GM18870 (cell line): ENCODE results near the gene CCSER2.
"Not testable (repeated sequence)": the region's sequence is repeated elsewhere in the genome, so short reads cannot be mapped to it uniquely, and the experiment has no call there.

Source experiments
- ATAC-seq: cut with Tn5 transposase; IDR thresholded peaks from one replicate; pipeline ENCODE4 v1.9.1; 2021; ENCODE audit warnings: moderate library complexity; ENCODE audit not compliant: unreplicated experiment

The CCSER2 gene

DNA sequence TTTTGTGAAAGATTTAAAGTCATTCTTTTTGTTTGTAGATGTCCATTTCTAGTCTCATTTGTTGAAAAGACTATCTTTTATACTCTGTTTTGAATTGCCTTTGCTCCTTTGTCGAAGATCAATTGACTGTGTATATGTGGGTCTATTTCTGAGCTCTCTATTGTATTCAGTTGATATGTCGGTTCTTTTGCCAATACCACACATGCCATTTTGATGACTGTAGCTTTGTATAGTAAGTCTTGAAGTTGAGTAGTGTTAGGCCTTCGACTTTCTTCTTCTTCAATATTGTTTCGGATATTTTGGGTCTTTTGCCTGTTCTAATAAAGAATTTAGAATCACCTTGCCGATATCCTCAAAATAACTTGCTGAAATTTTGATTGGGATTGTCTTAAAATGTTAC, 104.5 kb downstream of the CCSER2 start:
- no peak for ATAC-seq

DNA sequence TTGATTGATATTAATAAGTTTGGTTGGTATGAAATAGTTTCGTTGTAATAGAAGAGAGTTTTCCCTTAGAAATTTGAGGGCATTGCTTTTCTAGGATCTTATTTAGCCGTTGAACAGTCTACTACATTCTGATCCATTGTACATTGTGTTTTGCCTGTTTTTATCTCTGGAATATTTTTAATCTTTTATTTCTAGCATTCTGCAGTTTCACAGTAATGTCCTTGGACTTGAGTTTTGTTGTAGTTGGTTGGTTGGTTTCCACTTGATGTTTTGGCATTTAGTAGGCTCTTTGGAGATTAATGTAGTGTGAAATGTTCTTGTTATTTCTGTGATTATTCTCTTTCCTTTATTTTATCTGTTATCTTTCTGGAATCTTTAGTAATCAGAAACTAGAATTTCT, 112.4 kb downstream of the CCSER2 start:
- no peak for ATAC-seq

DNA sequence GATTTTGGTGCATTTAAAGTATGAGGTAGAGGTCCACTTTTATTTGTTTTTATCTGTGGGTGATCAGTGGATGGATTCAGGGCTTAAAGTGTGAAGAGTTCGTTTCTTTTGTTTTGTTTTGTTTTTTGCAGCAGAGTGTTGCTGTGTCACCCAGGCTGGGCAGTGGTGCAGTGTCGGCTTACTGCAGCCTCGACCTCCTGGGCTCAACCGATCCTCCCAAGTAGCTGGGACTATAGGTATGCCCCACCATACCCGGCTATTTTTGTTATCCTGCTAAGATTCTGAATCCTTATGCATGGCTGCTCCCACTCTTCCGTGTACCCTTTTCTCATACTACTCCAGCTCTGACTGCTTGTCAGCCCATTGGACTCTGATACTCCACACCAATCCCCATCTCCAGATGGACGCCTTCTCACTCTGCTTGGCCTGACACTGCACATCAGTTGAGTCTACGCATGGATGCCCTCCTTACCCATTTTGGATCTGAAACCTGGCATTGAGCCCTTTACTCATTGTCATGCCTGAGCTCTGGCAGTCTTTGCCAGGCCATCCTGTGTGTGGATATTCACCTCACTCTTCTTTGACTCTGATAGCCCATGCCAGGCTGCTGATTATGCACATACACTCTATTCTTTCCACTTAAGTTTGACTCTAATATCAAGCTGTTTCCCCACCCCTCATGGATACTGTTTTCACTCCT, 119.5 kb downstream of the CCSER2 start:
- ATAC-seq, result no peak

DNA sequence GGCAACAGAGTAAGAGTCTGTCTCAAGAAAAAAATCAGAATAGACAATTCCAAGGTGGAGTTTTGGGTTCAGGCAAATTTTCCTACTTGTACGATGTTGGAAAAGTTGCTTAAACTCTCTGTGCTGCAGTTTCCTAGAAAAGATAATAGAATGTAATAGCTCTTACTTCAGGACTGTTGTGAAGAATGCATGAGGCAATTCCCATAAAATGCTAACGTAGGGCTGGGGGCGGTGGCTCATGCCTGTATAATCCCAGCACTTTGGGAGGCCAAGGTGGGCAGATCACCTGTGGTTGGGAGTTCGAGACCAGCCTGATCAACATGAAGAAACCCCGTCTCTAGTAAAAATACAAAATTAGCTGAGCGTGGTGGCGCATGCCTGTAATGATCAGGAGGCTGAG, 121.0 kb downstream of the CCSER2 start:
- not testable (repeated sequence) for ATAC-seq

DNA sequence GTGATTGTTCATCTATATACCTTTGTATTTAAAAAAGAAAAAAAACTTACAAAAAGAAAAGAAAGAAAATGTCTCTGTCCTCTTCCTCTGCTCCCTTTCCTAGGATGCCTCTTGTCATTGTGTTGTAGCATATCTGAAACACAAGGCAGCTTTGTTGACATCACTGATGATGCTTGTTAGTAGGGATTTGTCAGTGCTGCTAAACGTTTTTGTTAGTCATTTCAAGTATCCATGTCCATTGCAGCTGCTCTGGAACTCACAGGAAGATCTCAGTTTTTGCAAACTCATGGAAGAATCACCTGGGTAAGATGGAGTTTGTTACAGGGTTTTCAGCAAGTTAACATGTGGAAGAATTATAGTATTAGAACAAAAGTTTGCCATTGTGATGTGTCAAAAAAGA, 123.6 kb downstream of the CCSER2 start:
- ATAC-seq, result no peak

DNA sequence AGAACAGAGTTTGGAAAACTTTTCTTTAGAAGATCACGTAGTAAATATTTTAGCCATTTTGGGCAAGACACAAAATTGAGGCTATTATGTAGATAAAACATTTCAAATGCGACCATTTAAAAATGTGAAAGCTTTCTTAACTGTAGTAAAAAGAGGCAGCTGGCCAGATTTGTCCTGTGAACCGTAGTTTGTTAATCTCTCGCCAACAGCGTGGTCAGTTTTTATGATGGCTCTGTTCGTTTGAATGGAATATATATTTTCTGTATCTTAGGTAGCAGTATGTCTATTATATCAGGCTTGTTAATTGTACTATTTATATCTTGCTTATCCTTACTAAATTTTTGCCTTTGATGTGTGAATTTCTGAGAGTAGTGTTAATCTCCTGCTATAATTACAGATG, 124.9 kb downstream of the CCSER2 start:
- no peak for ATAC-seq

DNA sequence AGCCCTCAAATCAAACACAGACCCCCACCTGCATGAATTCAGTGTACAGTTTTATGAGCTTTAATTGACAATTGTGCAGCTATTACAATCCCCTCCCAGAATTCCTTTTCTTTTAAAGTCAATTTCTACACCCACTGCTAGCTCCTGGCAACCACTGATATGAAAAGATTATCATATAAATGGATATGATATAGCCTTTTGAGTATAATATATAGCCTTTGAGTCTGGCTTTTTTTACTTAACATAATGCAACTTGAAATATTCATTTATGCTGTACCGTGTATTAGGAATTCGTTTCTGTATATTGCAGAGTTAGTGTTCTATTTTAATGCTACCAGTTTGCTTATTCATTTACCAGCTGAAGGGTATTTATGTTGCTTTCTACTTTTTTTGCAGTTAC, 127.7 kb downstream of the CCSER2 start:
- ATAC-seq, result no peak

DNA sequence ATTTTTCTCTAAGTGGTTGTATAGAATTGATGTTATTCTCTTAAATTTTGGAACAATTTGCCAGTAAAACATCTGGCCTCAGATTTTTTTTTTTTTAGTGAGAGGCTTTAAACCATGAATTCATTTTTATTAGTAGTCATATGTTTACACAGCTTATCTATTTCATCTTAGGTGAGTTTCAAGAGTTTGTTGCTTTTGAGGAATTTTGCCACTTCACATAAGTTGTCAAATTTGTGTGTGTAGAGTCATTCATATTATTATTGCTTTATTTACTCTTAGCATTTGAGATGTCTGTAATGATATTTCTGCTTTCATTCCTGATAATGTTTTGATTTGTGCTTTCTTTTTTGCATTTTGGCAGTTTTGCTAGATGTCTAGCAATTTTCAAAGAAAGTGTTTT, 132.1 kb downstream of the CCSER2 start:
- ATAC-seq, result no peak

DNA sequence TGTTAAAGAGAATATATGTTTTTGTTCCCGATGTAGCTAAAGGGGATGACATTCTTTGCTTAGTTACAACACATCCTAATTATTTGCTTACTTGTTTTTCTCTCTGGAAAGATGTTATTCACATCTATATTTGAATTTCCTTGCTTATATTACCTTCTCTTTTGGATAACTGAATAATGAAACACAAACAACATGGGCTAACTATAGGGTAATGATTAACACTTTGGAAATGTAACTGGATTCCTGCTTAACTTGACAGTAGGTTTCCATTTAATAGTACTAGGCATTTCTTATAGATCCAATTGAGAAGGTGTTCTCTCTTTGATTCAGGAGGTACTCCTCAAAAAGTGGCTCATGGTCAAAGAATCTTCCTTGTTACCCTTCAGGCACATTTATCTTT, 141.1 kb downstream of the CCSER2 start:
- no peak for ATAC-seq

DNA sequence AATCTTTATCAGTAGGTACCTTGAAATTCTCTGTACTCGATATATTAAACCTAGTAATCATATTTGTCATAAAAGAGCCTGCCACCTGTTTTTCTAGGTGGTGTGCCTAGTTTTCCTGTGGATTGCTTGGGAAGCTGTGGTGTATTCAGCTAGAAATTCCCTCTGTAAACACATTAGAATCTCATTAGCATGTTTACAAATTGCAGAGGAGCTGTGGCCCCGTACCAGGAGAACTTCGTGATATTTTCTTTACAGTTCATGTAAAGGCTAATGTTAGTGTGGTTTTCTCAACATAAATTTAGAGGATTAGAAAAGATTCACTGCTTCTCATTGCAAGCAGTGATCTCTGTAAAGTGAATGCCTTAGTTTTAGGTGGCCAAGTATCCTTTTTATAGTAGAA, 144.7 kb downstream of the CCSER2 start:
- ATAC-seq, result no peak

DNA sequence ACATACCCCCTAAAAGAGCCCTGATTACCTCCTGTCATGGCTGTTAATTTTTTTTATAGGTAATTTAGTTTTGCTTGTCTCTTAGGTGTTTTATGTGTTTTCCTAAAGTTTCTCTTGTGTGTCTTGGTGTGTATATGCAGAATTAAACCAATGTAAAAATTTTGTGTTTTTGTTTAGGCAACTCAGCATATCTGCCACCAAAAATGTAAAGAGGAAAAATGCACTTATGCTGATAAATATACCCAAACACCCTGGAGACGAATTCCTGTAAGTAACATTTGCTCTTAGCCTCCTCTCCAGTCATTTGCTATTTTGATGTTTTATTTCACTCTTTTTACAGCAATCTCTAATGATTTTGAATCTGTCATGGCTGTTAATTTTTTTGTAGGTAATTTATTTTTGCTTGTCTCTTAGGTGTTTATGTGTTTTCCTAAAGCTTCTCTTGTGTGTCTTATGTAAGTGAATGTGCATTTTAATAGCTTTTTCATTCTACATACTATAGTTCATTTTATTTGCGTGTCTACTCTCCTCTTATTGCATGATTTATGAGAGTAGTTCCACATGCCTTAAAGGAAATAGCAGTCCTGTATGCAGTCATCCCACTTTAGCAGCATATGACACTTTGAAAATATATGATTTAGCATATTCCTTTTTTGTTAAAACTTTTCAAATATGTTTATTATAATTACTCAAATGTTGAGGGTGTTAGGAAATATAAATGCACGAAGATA, 149.2 kb downstream of the CCSER2 start:
- ATAC-seq, result no peak

DNA sequence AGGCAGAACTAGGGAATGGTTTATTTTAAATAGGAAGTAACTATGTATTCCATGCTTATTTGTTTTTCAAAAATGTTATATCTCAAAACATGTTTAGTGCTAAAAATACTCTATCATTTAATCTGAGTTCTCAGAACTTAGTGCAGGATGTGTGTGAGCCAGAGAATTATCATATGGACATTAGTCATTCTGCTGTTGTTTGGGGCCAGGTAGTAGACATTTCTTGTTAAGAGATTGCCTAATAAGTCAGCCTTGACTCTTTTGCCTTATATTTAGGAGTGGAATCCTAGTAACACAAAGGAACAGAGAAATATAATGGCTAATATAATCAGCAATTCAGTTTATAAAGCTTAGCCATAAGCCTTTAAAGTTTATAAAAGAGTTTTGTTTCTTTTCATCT, 149.8 kb downstream of the CCSER2 start:
- no peak for ATAC-seq

DNA sequence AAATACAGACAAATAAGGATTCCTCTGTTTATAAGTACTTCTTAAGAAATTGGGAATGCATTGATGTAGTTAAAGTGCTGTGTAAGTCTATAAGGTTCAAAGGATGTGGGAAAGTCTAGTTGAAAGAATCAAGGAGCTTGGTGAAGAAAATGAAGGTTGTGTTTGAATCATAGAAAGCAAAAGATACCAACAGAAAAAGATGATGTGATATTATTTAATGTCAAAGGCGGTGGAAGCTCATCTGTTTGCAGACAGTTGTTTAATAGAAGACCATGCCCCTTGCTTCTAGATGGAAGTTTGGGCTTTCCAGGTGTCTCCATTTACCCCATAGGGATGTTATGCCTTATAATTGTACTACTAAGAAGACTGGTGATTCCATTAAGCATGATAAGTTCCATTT, 150.3 kb downstream of the CCSER2 start:
- no peak for ATAC-seq

DNA sequence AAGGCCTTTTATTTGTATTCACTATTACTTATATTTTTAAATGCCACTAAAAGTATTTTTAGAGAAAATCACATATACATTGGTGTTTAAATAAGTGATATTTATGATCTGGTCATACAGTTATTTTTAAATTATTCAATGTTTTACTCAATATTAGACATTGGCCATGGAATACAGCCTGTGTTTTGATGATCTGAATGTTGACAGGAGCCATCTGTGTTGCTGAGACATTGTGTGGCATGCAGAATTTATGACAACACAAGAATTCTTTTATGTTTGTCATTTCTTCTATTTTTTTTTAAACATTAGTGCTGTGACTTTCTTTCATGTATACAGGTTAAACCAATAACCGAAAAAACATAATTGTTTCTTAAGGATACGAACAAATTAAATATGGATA, 156.2 kb downstream of the CCSER2 start:
- no peak for ATAC-seq

DNA sequence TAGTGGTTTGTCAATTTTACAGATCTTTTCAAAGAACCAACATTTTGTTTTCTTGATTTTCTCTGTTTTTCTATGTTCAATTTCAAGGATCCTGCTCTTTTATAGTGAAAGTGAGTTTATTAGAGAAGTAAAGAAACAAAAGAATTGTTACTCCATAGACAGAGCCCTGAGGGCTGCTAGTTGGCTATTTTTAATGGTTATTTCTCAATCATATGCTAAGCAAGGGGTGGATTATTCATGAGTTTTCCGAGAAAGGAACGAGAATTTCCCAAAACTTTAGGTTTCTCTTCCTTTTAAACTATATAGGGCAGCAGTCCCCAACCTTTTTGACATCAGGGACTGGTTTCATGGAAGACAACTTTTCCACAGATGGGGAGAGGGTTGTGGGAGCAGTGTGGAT, 165.0 kb downstream of the CCSER2 start:
- ATAC-seq, result no peak

DNA sequence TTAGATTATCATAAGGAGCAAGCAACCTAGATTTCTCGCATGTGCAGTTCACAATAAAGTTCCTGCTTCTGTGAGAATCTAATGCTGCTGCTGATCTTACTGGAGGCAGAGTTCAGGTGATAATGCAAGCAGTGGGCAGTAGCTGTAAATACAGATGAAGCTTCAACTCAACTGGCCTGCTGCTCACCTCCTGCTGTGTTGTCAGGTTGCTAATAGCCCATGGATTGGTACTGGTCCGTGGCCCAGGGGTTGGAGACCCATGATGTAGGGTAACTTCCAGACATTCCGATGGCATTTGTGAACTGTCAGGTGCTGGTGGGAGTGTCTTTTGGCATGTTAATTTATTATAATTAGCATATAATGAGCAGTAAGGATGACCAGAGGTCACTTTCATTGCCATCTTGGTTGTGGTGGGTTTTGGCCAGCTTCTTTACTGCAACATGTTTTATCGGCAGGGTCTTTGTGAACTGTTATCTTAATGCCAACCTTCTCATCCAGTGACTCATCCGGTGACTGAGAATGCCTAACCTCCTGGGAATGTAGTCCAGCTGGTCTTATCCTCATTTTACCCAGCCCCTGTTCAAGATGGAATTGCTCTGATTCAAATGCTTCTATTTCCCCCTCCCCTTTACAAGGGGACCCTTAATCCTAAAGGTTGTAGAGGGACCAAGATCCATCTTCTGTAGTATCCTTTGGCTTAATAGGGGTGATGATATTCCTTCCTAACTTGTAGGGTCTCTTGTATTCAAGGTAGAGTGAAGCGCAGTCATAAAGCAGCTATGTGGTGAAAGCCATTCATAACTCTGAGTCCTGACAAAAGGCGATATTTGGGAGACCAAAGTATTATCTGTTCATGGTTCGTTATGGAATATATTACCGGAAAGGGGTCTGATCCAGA, 165.8 kb downstream of the CCSER2 start:
- ATAC-seq, result no peak

DNA sequence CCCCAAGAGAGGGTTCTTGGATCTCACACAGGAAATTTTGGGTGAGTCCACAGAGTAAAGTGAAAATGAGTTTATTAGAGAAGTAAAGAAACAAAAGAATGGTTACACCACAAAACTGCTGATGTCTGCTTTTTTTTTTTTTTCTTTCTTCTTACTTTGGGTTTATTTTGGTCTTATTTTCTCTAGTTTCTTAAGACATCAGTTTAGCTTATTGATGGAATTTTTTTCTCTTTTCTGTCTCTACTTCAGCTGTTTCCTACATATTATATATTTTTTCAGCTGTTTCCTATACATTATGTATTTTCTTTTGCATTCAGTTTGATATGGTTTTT, 166.4 kb downstream of the CCSER2 start:
- no peak for ATAC-seq

DNA sequence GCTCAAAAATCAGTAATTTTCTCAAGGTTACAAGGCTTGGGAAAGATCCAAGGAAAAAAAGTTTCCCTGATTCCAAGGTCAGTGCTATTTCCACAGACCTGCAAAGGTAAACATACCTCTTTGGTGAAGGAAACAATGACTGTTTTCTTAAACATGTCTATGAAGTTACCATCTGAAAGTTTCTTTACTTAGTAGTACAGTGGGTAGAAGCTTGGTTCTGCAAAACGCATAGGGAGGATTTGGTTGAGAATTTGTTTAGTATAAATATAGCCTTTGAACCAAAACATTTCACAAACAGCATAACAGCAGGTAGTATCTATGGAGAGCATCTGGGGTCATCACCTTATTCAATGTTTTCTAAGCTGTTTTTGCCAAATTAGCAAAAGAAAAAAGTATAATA, 169.6 kb downstream of the CCSER2 start:
- no peak for ATAC-seq

DNA sequence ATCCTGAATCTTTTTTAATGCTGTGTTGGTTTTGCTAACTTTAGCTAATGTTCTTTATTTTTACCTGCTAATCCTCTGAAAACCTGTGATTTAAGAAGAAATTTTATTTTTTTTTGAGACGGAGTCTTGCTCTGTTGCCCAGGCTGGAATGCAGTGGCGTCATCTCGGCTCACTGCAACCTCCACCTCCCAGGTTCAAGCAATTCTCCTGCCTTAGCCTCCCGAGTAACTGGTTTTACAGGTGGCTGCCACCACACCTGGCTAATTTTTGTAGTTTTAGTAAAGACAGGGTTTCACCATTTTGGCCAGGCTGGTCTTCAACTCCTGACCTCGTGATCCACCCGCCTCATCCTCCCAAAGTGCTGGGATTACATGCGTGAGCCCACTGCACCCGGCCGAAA, 170.7 kb downstream of the CCSER2 start:
- not testable (repeated sequence) for ATAC-seq

DNA sequence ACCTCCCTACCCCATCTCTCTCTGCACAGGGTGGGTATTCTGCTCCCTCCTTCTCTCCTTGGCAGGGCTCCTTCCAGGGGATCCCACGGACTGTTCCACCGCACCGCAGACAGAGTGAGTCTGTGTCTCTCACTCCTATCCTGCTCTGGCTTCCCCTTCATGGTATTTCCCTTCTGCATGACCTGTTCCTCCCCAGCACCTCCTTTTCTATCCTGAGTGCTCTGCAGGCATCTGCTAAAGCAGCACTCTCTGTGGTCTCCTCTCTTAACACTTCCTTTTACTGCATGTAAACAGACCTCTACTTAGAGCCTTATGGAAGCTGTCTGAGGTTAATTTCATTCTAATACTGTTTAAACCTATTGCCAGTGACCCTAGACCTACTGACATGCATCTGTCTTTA, 171.5 kb downstream of the CCSER2 start:
- no peak for ATAC-seq

DNA sequence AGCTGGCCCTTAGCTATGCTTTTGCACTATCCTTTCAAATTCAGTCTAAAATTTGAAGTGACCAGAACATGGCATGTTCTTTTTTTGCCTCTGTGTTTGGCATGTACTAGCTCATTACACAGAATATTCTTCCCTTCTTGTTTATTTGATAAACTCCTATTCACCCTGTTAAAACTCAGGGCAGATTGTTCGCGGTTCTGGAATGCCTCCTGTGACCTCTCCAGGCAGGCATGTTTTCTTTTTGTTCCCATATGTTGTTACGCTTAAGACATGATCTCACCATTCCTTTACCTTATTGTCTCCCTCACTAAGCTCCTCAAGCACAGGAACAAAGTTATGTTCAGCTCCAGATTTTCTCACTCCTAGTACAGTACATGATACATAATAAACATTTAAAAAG, 181.7 kb downstream of the CCSER2 start:
- no peak for ATAC-seq

DNA sequence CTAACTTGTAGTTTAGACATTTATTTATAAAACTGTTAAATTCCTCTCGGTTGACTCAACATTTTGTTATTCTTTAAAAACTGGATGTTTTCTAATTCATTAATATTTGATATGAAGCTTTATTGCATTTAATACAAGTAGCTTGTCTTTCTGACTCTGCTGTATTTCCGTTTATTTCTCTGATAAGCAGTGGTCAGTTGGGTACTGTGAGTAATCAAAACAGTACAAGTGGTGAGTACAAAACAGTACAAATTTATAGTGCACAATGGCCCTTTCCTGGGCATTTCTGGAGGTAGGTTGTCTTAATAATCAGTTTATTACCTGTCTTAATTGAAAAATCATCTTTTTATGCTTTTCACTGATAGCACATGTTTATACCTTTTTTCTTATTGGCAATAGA, 182.7 kb downstream of the CCSER2 start:
- ATAC-seq, result no peak
